GM20431 (cell line): ENCODE measurements around the gene ZNRF3.

Experiments
- in situ Hi-C: fragments of 300-500 bp; cut with MseI, MboI; formaldehyde crosslinking; loops from one replicate; pipeline ENCODE4 v1.15.0; 2020; ENCODE audit warnings: low sequenced_read_pairs; ENCODE audit not compliant: unreplicated experiment

Gene ZNRF3

DNA sequence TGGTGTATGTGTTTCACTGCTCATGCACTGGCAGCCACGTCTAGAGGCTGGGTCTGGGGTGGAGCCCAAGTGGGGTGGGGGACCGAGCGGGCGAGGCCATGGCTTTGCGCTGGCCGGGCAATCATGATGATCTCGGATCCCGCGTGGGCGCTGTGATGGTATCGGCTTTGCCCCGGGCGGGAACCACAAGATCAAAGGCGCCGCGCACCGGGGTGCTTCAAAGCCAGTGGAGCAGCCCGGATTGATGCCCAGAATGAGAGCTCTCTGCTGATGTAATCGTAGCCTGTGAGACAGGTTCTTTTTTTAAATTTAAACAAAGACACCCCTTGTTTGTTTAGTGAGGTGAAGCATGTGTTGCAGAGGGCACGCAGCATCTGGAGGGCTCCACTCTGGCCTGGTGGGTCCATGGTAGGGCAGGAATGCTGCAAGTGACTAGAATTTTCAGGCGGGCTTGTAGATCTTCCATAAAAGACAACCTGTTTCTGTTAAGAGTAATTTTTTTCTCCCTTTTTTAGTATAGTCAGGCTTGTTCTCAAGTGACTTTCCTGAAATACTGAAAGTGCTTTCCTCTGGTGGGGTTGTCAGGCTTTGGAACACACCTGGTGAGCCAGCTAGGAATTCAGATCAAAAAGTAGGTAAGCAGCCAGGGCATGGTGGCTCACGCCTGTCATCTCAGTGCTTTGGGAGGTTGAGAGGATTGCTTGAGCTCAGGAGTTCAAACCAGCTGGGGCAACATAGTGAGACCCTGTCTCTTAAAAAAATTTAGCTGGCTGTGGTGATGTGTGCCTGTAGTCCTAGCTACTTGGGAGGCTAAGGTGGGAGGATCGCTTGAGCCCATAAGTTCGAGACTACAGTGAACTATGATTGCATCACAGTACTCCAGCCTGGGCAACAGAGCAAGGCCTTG lies 40.7 kb downstream of the ZNRF3 start:
- in situ Hi-C loops: no loop called here

DNA sequence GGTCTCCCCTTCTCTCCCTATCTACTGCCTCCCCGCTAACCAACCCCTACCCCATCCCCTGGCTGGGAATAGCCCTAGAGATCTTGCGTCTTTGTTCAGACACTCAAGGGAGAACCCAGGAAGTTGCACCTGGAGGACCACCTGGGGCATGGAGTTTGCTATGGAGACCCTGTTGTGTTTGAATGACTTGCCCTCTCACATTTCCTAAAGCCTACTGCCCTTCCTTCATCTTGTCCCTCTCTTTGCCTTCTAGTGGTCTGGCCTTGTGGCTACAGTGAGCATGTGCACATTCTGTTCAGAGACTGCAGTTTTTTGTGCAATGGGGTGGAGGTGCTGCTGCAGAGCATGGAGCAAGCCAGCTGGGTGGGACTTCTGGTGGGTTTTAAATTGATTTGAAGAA lies 42.5 kb downstream of the ZNRF3 start:
- in situ Hi-C loops: no loop called here

DNA sequence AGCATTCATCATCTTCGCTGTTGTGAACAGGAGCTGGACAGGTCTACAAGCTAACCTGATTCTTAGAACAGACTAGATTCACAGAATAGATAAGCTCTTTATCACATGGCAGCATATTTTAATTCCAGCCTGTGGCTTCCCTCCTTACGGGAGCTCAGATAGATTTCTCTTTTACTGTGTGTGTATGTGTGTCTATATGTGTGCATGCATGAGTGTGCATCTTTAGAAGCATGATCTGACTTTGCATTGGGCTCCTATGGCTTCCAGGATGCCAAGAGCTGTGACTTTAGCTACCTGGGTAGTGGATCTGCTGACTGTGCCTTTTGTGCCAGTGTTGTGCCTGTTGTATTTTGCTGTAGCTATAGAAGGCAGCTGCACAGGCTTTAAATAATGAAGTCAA lies 44.3 kb downstream of the ZNRF3 start:
- in situ Hi-C loops: no loop called here

- in situ Hi-C loops: no loop called here
Observed at GRCh38 chr22:28929197-28929596, 45.8 kb downstream of the ZNRF3 start.

DNA sequence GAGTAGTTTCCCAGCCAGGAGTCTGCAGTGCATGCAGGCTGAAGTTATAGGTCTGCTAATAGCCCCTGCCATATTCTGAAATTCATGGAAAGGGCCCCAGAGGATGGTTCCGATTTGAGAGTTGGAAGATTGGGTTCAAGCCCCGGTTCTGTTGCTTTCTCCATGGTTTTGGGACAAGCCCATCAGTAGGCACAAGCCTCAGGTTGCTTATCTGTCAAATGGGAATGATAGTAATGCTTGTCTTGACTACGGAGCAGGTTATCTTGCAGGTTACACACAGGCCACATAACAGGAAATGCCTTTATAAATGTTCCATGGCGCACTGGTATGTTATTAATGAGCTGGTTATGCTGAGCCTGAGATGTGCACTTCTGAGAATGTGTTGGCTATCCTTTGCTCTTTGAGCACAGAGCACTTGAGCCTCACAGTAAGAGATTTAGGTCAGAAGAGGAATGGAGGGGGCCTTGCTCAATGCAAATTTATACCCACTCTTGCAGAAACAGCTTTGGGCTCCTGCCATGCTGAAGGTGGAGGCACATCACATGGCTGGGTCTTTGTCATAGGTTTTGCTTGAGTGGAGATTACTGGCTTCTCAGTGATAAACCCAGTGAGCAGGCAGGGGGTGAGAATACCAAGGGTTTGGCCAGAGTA lies 47.1 kb downstream of the ZNRF3 start:
- in situ Hi-C loops: no loop called here

- in situ Hi-C loops: no loop called here
Observed at GRCh38 chr22:28931844-28932567, 48.6 kb downstream of the ZNRF3 start.

DNA sequence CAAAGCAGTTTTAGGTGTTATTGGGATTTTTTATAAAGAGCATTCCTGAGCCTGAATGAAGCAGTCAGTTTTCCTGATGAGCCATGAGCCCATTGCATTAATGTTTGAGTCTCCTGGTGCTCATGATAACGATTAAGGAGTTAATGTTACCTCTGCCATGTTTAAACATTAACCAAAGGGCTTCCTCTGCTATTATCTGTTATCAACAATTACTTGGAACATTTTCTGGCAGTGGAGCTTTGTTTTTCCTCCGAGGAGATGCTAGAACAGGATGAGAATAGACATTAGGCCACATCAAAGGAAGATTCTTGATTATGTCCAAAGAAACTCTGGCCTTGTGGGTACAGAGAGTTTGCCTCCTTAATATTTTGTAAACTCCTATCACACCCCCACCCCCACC lies 49.9 kb downstream of the ZNRF3 start:
- in situ Hi-C loops: no loop called here

DNA sequence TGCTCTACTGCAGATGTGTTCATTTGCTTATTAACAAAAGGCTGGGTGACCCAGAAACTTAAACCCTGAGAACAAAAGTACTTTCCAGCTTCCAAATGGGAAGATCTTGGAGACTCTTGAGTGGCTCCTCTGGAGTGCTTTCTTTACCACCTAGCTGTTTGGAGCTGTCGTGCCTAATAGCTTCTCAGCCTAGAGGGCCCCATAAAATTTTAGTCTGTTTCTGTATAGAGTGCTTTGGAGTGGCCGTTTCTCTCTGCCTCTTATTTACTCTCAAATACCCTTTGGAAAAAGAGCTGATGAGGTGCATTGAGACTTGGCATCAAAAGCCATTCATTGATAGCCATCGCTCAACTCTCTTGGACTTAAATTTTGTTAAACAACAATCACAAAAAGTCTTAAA lies 50.7 kb downstream of the ZNRF3 start:
- in situ Hi-C loops: no loop called here

GRCh38 chr22:28935140-28935539 lies 51.8 kb downstream of the ZNRF3 start:
- in situ Hi-C loops: no loop called here

- in situ Hi-C loops: no loop called here
Observed at GRCh38 chr22:28935713-28936112, 52.3 kb downstream of the ZNRF3 start.

GRCh38 chr22:28936200-28936599 lies 52.8 kb downstream of the ZNRF3 start:
- in situ Hi-C loops: no loop called here

GRCh38 chr22:28937206-28938025 lies 54.0 kb downstream of the ZNRF3 start:
- in situ Hi-C loops: no loop called here

- in situ Hi-C loops: no loop called here
Observed at GRCh38 chr22:28938286-28938833, 55.0 kb downstream of the ZNRF3 start.

GRCh38 chr22:28939394-28939793 lies 56.0 kb downstream of the ZNRF3 start:
- in situ Hi-C loops: no loop called here

- in situ Hi-C loops: no loop called here
Observed at GRCh38 chr22:28939932-28940331, 56.6 kb downstream of the ZNRF3 start.

GRCh38 chr22:28940441-28940840 lies 57.1 kb downstream of the ZNRF3 start:
- in situ Hi-C loops: no loop called here

- in situ Hi-C loops: no loop called here
Observed at GRCh38 chr22:28942333-28942732, 59.0 kb downstream of the ZNRF3 start.

GRCh38 chr22:28942801-28943500 lies 59.6 kb downstream of the ZNRF3 start:
- in situ Hi-C loops: no loop called here

DNA sequence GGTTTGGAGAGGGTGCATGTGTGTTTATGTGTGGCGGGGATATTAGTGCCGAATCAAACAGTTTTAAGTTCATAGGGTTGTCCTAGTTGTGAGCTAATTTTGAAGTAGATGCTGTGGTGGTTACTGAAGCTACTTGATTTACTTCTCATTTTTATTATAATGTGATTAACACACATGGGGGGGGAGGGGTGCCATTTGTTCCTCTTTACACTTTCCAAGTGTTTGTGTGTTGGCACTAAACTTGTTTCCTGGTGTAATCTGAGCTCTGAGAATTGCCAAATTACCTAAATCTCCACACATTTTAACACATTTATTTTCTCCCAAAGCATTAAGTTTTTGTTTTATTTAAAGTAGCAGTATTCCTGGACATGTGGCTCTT lies 60.1 kb downstream of the ZNRF3 start:
- in situ Hi-C loops: no loop called here
